MCF 10A (cell line): ENCODE measurements around the gene HSPA12B. TPM values are rescaled to one million over a fixed set of nuclear protein-coding genes. Genes with fewer than 3 reads are reported as not detected.

Experiments used
- BruUV-seq: library from RNA; stranded (reverse); fragments of 400-500 nt; replicated peaks from 2 replicates; lab custom pipeline; 2021; lab: Mats Ljungman, UMichigan
- CTCF ChIA-PET: fragments of 300-600 bp; sonication (Branson Sonifier 250); formaldehyde crosslinking; extraction: SDS; loops from one replicate; lab custom pipeline; 2021; ENCODE audit warnings: antibody characterized with exemption, inconsistent platforms; lab: Yijun Ruan, JAX
- POLR2A ChIA-PET: fragments of 300-600, 350-650 bp; sonication (Branson Sonifier 250); formaldehyde crosslinking; extraction: SDS; loops from one replicate; lab custom pipeline; 2020; ENCODE audit warnings: antibody characterized with exemption, inconsistent platforms; lab: Yijun Ruan, JAX
- DNase-seq: peaks from one replicate; pipeline ENCODE4 v3.0.0-alpha.2; 2018; ENCODE audit not compliant: unreplicated experiment
- H3K27ac Mint-ChIP-seq: one replicate; pipeline ENCODE4 v1.8.0; 2022; ENCODE audit warnings: mild to moderate bottlenecking, low read depth, mixed read lengths; ENCODE audit not compliant: unreplicated experiment
- H3K27me3 Mint-ChIP-seq: one replicate; pipeline ENCODE4 v1.8.0; 2022; ENCODE audit warnings: mixed read lengths; ENCODE audit not compliant: insufficient read depth, unreplicated experiment
- H3K36me3 Mint-ChIP-seq: one replicate; pipeline ENCODE4 v1.8.0; 2022; ENCODE audit warnings: mild to moderate bottlenecking, moderate library complexity, mixed read lengths; ENCODE audit not compliant: insufficient read depth, unreplicated experiment
- H3K4me1 Mint-ChIP-seq: one replicate; pipeline ENCODE4 v1.8.0; 2022; ENCODE audit warnings: mixed read lengths; ENCODE audit not compliant: insufficient read depth, unreplicated experiment
- H3K4me3 Mint-ChIP-seq: one replicate; pipeline ENCODE4 v1.8.0; 2022; ENCODE audit warnings: mild to moderate bottlenecking, moderate library complexity, mixed read lengths; ENCODE audit not compliant: unreplicated experiment
- H3K9me3 Mint-ChIP-seq: one replicate; pipeline ENCODE4 v1.8.0; 2022; ENCODE audit warnings: mixed read lengths; ENCODE audit not compliant: unreplicated experiment
- CTCF ChIP-seq: fragments of 200-600 bp; IDR thresholded peaks from one replicate; pipeline ENCODE4 v1.8.0; 2022; ENCODE audit warnings: antibody characterized with exemption, mild to moderate bottlenecking; ENCODE audit not compliant: unreplicated experiment
- intact Hi-C: fragments of 100-400 bp; cut with micrococcal nuclease; formaldehyde crosslinking; loops from 2 replicates; pipeline ENCODE4 v1.14.1; 2022
- total RNA-seq: library from RNA; stranded (reverse); gene quantifications from 2 replicates; pipeline ENCODE4 v1.2.3, GENCODE V29; 2022

The HSPA12B gene
- total RNA-seq, 1 experiment from 2014 or later = not detected

- CTCF ChIA-PET = interaction anchor here (0.6 to 2.5 kb wide), 10 partner anchors 9 to 589 kb away, joined by 3 to 11 read pairs (median 4); no protein-coding TSS in a partner anchor
- TF ChIP-seq CTCF = no peak
- POLR2A ChIA-PET = interaction anchor here (0.6 kb wide), 3 partner anchors 10 to 94 kb away, joined by 3 to 4 read pairs (median 3); no protein-coding TSS in a partner anchor
- H3K9me3 Mint-ChIP-seq = no peaks in the 10 kb centered on the region
- no TSS peak for BruUV-seq
- H3K4me1 Mint-ChIP-seq = no peaks in the 10 kb centered on the region
- H3K36me3 Mint-ChIP-seq = peaks cover 6% of the 10 kb centered on the region
- no peak overlapping the region for H3K27ac Mint-ChIP-seq
- no peak overlapping the region for H3K4me3 Mint-ChIP-seq
- peaks cover 11% of the 10 kb centered on the region for H3K27me3 Mint-ChIP-seq
- intact Hi-C loops = no loop called here
- DNase-seq = no peak
Observed at GRCh38 chr20:3740615-3741301, 8.3 kb downstream of the HSPA12B start.

- intact Hi-C loops = no loop called here
- DNase-seq = no peak
- Mint-ChIP-seq H3K27ac (no peak overlapping the region), H3K4me1 (no peaks in the 10 kb centered on the region), H3K9me3 (no peaks in the 10 kb centered on the region), H3K36me3 (peaks cover 7% of the 10 kb centered on the region), H3K4me3 (no peak overlapping the region), H3K27me3 (peaks cover 11% of the 10 kb centered on the region)
- BruUV-seq = no TSS peak
- POLR2A ChIA-PET = interaction anchor here (0.6 to 1.4 kb wide), 3 partner anchors 11 to 54 kb away, joined by 3 to 4 read pairs (median 3); partner anchors contain the start of genes CDC25B and SPEF1
- no peak for TF ChIP-seq CTCF
- CTCF ChIA-PET = interaction anchor here (0.7 to 2.5 kb wide), 9 partner anchors 8 to 68 kb away, joined by 3 to 11 read pairs (median 3); partner anchors contain the start of gene SPEF1
Observed at GRCh38 chr20:3741836-3742458, 9.5 kb downstream of the HSPA12B start.

- ChIA-PET POLR2A (interaction anchor here (0.6 to 2.8 kb wide), 4 partner anchors 10 to 38 kb away, joined by 3 to 9 read pairs (median 4); partner anchors contain the start of genes ADISSP and SPEF1), CTCF (interaction anchor here (0.6 to 2.7 kb wide), 10 partner anchors 9 to 683 kb away, joined by 3 to 11 read pairs (median 4); partner anchors contain the start of genes ADISSP and SPEF1)
- Mint-ChIP-seq H3K4me3 (no peak overlapping the region), H3K36me3 (peaks cover 7% of the 10 kb centered on the region), H3K9me3 (no peaks in the 10 kb centered on the region), H3K4me1 (no peaks in the 10 kb centered on the region), H3K27ac (no peak overlapping the region), H3K27me3 (peaks cover 11% of the 10 kb centered on the region)
- BruUV-seq = no TSS peak
- intact Hi-C loops = no loop called here
- no peak for DNase-seq
- TF ChIP-seq CTCF = no peak
Observed at GRCh38 chr20:3743251-3743650, 10.8 kb downstream of the HSPA12B start.

GRCh38 chr20:3744037-3744436 lies 11.6 kb downstream of the HSPA12B start:
- no peak for TF ChIP-seq CTCF
- H3K4me3 Mint-ChIP-seq = no peak overlapping the region
- no peak for DNase-seq
- intact Hi-C loops = no loop called here
- no peaks in the 10 kb centered on the region for H3K4me1 Mint-ChIP-seq
- ChIA-PET CTCF (interaction anchor here (0.5 to 2.7 kb wide), 7 partner anchors 9 to 488 kb away, joined by 3 to 11 read pairs (median 3); partner anchors contain the start of gene ADISSP), POLR2A (interaction anchor here (0.6 to 2.8 kb wide), 3 partner anchors 9 to 24 kb away, joined by 3 to 9 read pairs (median 6); partner anchors contain the start of gene ADISSP)
- no peak overlapping the region for H3K27ac Mint-ChIP-seq
- no peaks in the 10 kb centered on the region for H3K9me3 Mint-ChIP-seq
- H3K36me3 Mint-ChIP-seq = peaks cover 7% of the 10 kb centered on the region
- peaks cover 11% of the 10 kb centered on the region for H3K27me3 Mint-ChIP-seq
- no TSS peak for BruUV-seq
